CD4-positive, alpha-beta T cell (primary cell): Measurements from ENCODE around the gene CLSTN3. TPM values are rescaled to one million over a fixed set of nuclear protein-coding genes. Genes with fewer than 3 reads are reported as not detected.

ENCODE experiments used
- ATAC-seq: fragments of 200-7000 bp; cut with Tn5 transposase; one replicate; pipeline ENCODE4 v1.10.0; 2022; ENCODE audit warnings: mild to moderate bottlenecking; ENCODE audit not compliant: poor library complexity
- CTCF ChIA-PET: fragments of 350-600 bp; sonication (Branson Sonifier 250); formaldehyde crosslinking; loops from one replicate; lab custom pipeline; 2021; ENCODE audit warnings: antibody characterized with exemption, inconsistent platforms; lab: Charles Lee
- POLR2A ChIA-PET: fragments of 350-600 bp; sonication (Branson Sonifier 250); formaldehyde crosslinking; loops from one replicate; lab custom pipeline; 2021; ENCODE audit warnings: antibody characterized with exemption, inconsistent platforms; lab: Charles Lee
- DNase-seq, 14 experiments: peaks; one replicate each; pipeline ENCODE4 v3.0.0-alpha.2; 2013 to 2020; ENCODE audit warnings: mixed read lengths in 2 of 14
- H3K27ac ChIP-seq, 2 donors: one replicate each; pipeline versions ENCODE4 v1.5.1 to v1.7.0; 2013; ENCODE audit warnings: low read length in 2 of 2, low read depth in 1 of 2, mild to moderate bottlenecking in 1 of 2
- H3K27me3 ChIP-seq, 2 experiments: 1 replicate in 1 of 2; 2 replicates in 1 of 2; pipeline versions ENCODE4 v1.6.1 to v1.7.0; 2013; ENCODE audit warnings: low read length in 2 of 2, control low read depth in 1 of 2, mild to moderate bottlenecking in 1 of 2, moderate library complexity in 1 of 2; ENCODE audit not compliant: insufficient read depth in 2 of 2, control insufficient read depth in 1 of 2
- H3K36me3 ChIP-seq: one replicate; pipeline ENCODE4 v1.6.1; 2013; ENCODE audit warnings: low read length, control low read depth; ENCODE audit not compliant: insufficient read depth
- H3K4me1 ChIP-seq: one replicate; pipeline ENCODE4 v1.6.1; 2013; ENCODE audit warnings: low read length, control low read depth; ENCODE audit not compliant: insufficient read depth
- H3K4me3 ChIP-seq: one replicate; pipeline ENCODE4 v1.5.1; 2013; ENCODE audit warnings: mild to moderate bottlenecking, low read length, moderate library complexity
- H3K9me3 ChIP-seq, 2 experiments: 1 replicate in 1 of 2; 2 replicates in 1 of 2; pipeline versions ENCODE4 v1.6.1 to v1.7.0; 2013; ENCODE audit warnings: low read length in 2 of 2, mild to moderate bottlenecking in 2 of 2, control low read depth in 1 of 2, moderate library complexity in 1 of 2; ENCODE audit not compliant: control insufficient read depth in 1 of 2, insufficient read depth in 1 of 2
- H3K27ac Mint-ChIP-seq: one replicate; pipeline ENCODE4 v1.8.0; 2020; ENCODE audit warnings: mixed read lengths
- H3K27me3 Mint-ChIP-seq: one replicate; pipeline ENCODE4 v1.8.0; 2021; ENCODE audit warnings: mixed read lengths
- H3K36me3 Mint-ChIP-seq: one replicate; pipeline ENCODE4 v1.8.0; 2021; ENCODE audit warnings: low read depth, mixed read lengths
- H3K4me1 Mint-ChIP-seq: one replicate; pipeline ENCODE4 v1.8.0; 2021; ENCODE audit warnings: low read depth, mixed read lengths
- H3K4me3 Mint-ChIP-seq: one replicate; pipeline ENCODE4 v1.8.0; 2020; ENCODE audit warnings: mild to moderate bottlenecking, mixed read lengths
- H3K9me3 Mint-ChIP-seq: one replicate; pipeline ENCODE4 v1.8.0; 2020; ENCODE audit warnings: mixed read lengths
- CTCF ChIP-seq: fragments of 200-600 bp; IDR thresholded peaks from one replicate; pipeline ENCODE4 v1.8.0; 2022; ENCODE audit warnings: antibody characterized with exemption, mild to moderate bottlenecking
- intact Hi-C, 2 experiments: fragments of 100-400 bp; cut with DNase I in 1 of 2; cut with micrococcal nuclease in 1 of 2; formaldehyde crosslinking; loops; one replicate each; pipeline versions ENCODE4 v1.15.1 to v1.9.0; 2023 to 2025; cut with DNase I, micrococcal nuclease
- total RNA-seq, 174 experiments: library from RNA in 2 of 174; stranded (reverse) in 2 of 174; gene quantifications; one replicate each; pipeline ENCODE4 v1.2.3 and lab custom pipeline; 2021 to 2026

Gene CLSTN3
- total RNA-seq, 2 experiments from 2014 or later: 29.1 to 33.9 TPM

- H3K4me3 ChIP-seq: no peak overlapping the region
- peaks cover 6% of the 10 kb centered on the region for H3K9me3 Mint-ChIP-seq
- no peak overlapping the region for H3K27ac Mint-ChIP-seq
- H3K36me3 Mint-ChIP-seq: peaks cover 5% of the 10 kb centered on the region
- no peak overlapping the region for H3K4me3 Mint-ChIP-seq
- no peak for TF ChIP-seq CTCF
- H3K27ac ChIP-seq: no peak overlapping the region
- no peaks in the 10 kb centered on the region for H3K36me3 ChIP-seq
- ATAC-seq: no peak
- CTCF ChIA-PET: no interaction called here
- intact Hi-C loops: loop anchor here in 1 of 2 experiments (10.0 kb wide), 1 partner anchor 955 kb away; no protein-coding TSS in a partner anchor
- POLR2A ChIA-PET: no interaction called here
- H3K27me3 Mint-ChIP-seq: peaks cover 24% of the 10 kb centered on the region
- DNase-seq: no peak
- H3K9me3 ChIP-seq: peaks cover 4 to 9% of the 10 kb centered on the region in 2 experiments
- no peaks in the 10 kb centered on the region for H3K4me1 Mint-ChIP-seq
- no peaks in the 10 kb centered on the region for H3K4me1 ChIP-seq
- H3K27me3 ChIP-seq: no peaks in the 10 kb centered on the region
Observed at GRCh38 chr12:7169951-7170350, 39.8 kb downstream of the CLSTN3 start.

- intact Hi-C loops: loop anchor here in 1 of 2 experiments (10.0 kb wide), 1 partner anchor 957 kb away; no protein-coding TSS in a partner anchor
- ChIA-PET POLR2A (no interaction called here), CTCF (no interaction called here)
- Mint-ChIP-seq H3K9me3 (peaks cover 6% of the 10 kb centered on the region), H3K36me3 (peaks cover 5% of the 10 kb centered on the region), H3K4me3 (no peak overlapping the region), H3K4me1 (no peaks in the 10 kb centered on the region), H3K27ac (no peak overlapping the region), H3K27me3 (peaks cover 17% of the 10 kb centered on the region)
- no peak for DNase-seq
- TF ChIP-seq CTCF: no peak
- H3K4me1 ChIP-seq: no peaks in the 10 kb centered on the region
- no peak for ATAC-seq
- H3K27me3 ChIP-seq: peaks cover 0 to 5% of the 10 kb centered on the region in 2 experiments
- peaks cover 4 to 9% of the 10 kb centered on the region in 2 experiments for H3K9me3 ChIP-seq
- no peak overlapping the region for H3K27ac ChIP-seq
- no peaks in the 10 kb centered on the region for H3K36me3 ChIP-seq
- H3K4me3 ChIP-seq: no peak overlapping the region
Observed at GRCh38 chr12:7171854-7172253, 41.7 kb downstream of the CLSTN3 start.

GRCh38 chr12:7175493-7175892 is 45.3 kb downstream of the CLSTN3 start:
- no peak for ATAC-seq
- no peak for TF ChIP-seq CTCF
- Histone ChIP-seq H3K27me3 (peaks cover 5 to 8% of the 10 kb centered on the region in 2 experiments), H3K4me1 (no peaks in the 10 kb centered on the region), H3K27ac (no peak overlapping the region), H3K36me3 (no peaks in the 10 kb centered on the region), H3K9me3 (peaks cover 0 to 4% of the 10 kb centered on the region in 2 experiments), H3K4me3 (no peak overlapping the region)
- Mint-ChIP-seq H3K4me3 (no peak overlapping the region), H3K27me3 (peaks cover 34% of the 10 kb centered on the region), H3K9me3 (no peaks in the 10 kb centered on the region), H3K36me3 (no peaks in the 10 kb centered on the region), H3K27ac (no peak overlapping the region), H3K4me1 (no peaks in the 10 kb centered on the region)
- ChIA-PET POLR2A (no interaction called here), CTCF (interaction anchor here (1.1 kb wide), 1 partner anchor 14 kb away, joined by 3 read pairs; the partner anchor contains the start of gene PEX5)
- DNase-seq: no peak
- intact Hi-C loops: loop anchor here in 1 of 2 experiments (10.0 kb wide), 1 partner anchor 961 kb away; no protein-coding TSS in a partner anchor
